ENCODE results near the gene PDE5A. TPM values are rescaled to one million over a fixed set of nuclear protein-coding genes. Genes with fewer than 3 reads are reported as not detected.

Gene PDE5A
- total and polyA plus RNA-seq, 2 donors from 2014 or later: 3.9 to 29.4 TPM

- Histone ChIP-seq H3K9ac (ENCODE audit: low read length in 3 of 3) (no peak overlapping the region), H3K4me1 (ENCODE audit: control insufficient read depth in 2 of 3, insufficient read depth in 2 of 3, low read depth in 1 of 3, low read length in 3 of 3) (no peaks in the 10 kb centered on the region), H3K9me3 (ENCODE audit: control insufficient read depth in 2 of 3, insufficient read depth in 1 of 3, low read length in 3 of 3) (no peaks in the 10 kb centered on the region), H3K27me3 (ENCODE audit: control insufficient read depth, insufficient read depth, low read length) (no peaks in the 10 kb centered on the region), H3K4me3 (ENCODE audit: low read length in 3 of 3) (no peak overlapping the region), H3K36me3 (ENCODE audit: control insufficient read depth in 2 of 3, insufficient read depth in 3 of 3, low read length in 3 of 3) (no peaks in the 10 kb centered on the region), H3K27ac (ENCODE audit: low read depth in 2 of 2, low read length in 2 of 2) (no peak overlapping the region)
- FAIRE-seq (no peak), DNase-seq (no peak)
- intact Hi-C loops (cut with DNase I): no loop called here
- TF ChIP-seq, protein P1, sequence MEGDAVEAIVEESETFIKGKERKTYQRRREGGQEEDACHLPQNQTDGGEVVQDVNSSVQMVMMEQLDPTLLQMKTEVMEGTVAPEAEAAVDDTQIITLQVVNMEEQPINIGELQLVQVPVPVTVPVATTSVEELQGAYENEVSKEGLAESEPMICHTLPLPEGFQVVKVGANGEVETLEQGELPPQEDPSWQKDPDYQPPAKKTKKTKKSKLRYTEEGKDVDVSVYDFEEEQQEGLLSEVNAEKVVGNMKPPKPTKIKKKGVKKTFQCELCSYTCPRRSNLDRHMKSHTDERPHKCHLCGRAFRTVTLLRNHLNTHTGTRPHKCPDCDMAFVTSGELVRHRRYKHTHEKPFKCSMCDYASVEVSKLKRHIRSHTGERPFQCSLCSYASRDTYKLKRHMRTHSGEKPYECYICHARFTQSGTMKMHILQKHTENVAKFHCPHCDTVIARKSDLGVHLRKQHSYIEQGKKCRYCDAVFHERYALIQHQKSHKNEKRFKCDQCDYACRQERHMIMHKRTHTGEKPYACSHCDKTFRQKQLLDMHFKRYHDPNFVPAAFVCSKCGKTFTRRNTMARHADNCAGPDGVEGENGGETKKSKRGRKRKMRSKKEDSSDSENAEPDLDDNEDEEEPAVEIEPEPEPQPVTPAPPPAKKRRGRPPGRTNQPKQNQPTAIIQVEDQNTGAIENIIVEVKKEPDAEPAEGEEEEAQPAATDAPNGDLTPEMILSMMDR (IDR thresholded peaks at IDR 0.05; ENCODE audit: borderline replicate concordance, extremely low read depth, insufficient read depth): no peak
These were observed 40.8 kb downstream of the PDE5A start for GRCh38 chr4:119587796-119588195.

GRCh38 chr4:119585771-119586170, 42.8 kb downstream of the PDE5A start:
- TF ChIP-seq, protein P1 (IDR thresholded peaks at IDR 0.05; ENCODE audit: borderline replicate concordance, extremely low read depth, insufficient read depth): no peak
- Histone ChIP-seq H3K4me1 (ENCODE audit: control insufficient read depth in 2 of 3, insufficient read depth in 2 of 3, low read depth in 1 of 3, low read length in 3 of 3) (no peaks in the 10 kb centered on the region), H3K36me3 (ENCODE audit: control insufficient read depth in 2 of 3, insufficient read depth in 3 of 3, low read length in 3 of 3) (no peaks in the 10 kb centered on the region), H3K9ac (ENCODE audit: low read length in 3 of 3) (no peak overlapping the region), H3K4me3 (ENCODE audit: low read length in 3 of 3) (no peak overlapping the region), H3K27me3 (ENCODE audit: control insufficient read depth, insufficient read depth, low read length) (no peaks in the 10 kb centered on the region), H3K27ac (ENCODE audit: low read depth in 2 of 2, low read length in 2 of 2) (no peak overlapping the region), H3K9me3 (ENCODE audit: control insufficient read depth in 2 of 3, insufficient read depth in 1 of 3, low read length in 3 of 3) (no peaks in the 10 kb centered on the region)
- intact Hi-C loops (cut with DNase I): no loop called here
- FAIRE-seq (no peak), DNase-seq (no peak)

- H3K36me3 ChIP-seq (ENCODE audit: control insufficient read depth in 2 of 3, insufficient read depth in 3 of 3, low read length in 3 of 3): no peaks in the 10 kb centered on the region
- intact Hi-C loops (cut with DNase I): no loop called here
- TF ChIP-seq, protein P1 (IDR thresholded peaks at IDR 0.05; ENCODE audit: borderline replicate concordance, extremely low read depth, insufficient read depth): no peak
- H3K9ac ChIP-seq (ENCODE audit: low read length in 3 of 3): no peak overlapping the region
- DNase-seq (no peak), FAIRE-seq (no peak)
- H3K27ac ChIP-seq (ENCODE audit: low read depth in 2 of 2, low read length in 2 of 2): no peak overlapping the region
- no peaks in the 10 kb centered on the region for H3K9me3 ChIP-seq (ENCODE audit: control insufficient read depth in 2 of 3, insufficient read depth in 1 of 3, low read length in 3 of 3)
- no peaks in the 10 kb centered on the region for H3K4me1 ChIP-seq (ENCODE audit: control insufficient read depth in 2 of 3, insufficient read depth in 2 of 3, low read depth in 1 of 3, low read length in 3 of 3)
- no peak overlapping the region for H3K4me3 ChIP-seq (ENCODE audit: low read length in 3 of 3)
- H3K27me3 ChIP-seq (ENCODE audit: control insufficient read depth, insufficient read depth, low read length): no peaks in the 10 kb centered on the region
These were observed 47.3 kb downstream of the PDE5A start for GRCh38 chr4:119581190-119581873.

- Histone ChIP-seq H3K9ac (ENCODE audit: low read length in 3 of 3) (no peak overlapping the region), H3K4me1 (ENCODE audit: control insufficient read depth in 2 of 3, insufficient read depth in 2 of 3, low read depth in 1 of 3, low read length in 3 of 3) (no peaks in the 10 kb centered on the region), H3K9me3 (ENCODE audit: control insufficient read depth in 2 of 3, insufficient read depth in 1 of 3, low read length in 3 of 3) (no peaks in the 10 kb centered on the region), H3K36me3 (ENCODE audit: control insufficient read depth in 2 of 3, insufficient read depth in 3 of 3, low read length in 3 of 3) (no peaks in the 10 kb centered on the region), H3K4me3 (ENCODE audit: low read length in 3 of 3) (no peak overlapping the region), H3K27ac (ENCODE audit: low read depth in 2 of 2, low read length in 2 of 2) (no peak overlapping the region), H3K27me3 (ENCODE audit: control insufficient read depth, insufficient read depth, low read length) (no peaks in the 10 kb centered on the region)
- TF ChIP-seq, protein P1 (IDR thresholded peaks at IDR 0.05; ENCODE audit: borderline replicate concordance, extremely low read depth, insufficient read depth): no peak
- intact Hi-C loops (cut with DNase I): no loop called here
- FAIRE-seq: no peak
- no peak for DNase-seq
These were observed 48.3 kb downstream of the PDE5A start for GRCh38 chr4:119580293-119580692.

Measured in kidney (tissue), 14 donors.